H1 (cell line): ENCODE data around the gene CENPP. TPM values are rescaled to one million over a fixed set of nuclear protein-coding genes. Genes with fewer than 3 reads are reported as not detected.

ENCODE experiments used
- CTCF ChIA-PET: fragments of 300-600 bp; sonication (Branson Sonifier 250); formaldehyde crosslinking; loops from one replicate; lab custom pipeline; 2021; ENCODE audit not compliant: partially characterized antibody; lab: Charles Lee
- POLR2A ChIA-PET: fragments of 300-600 bp; sonication (Branson Sonifier 250); formaldehyde crosslinking; loops from one replicate; lab custom pipeline; 2021; ENCODE audit warnings: inconsistent platforms; ENCODE audit not compliant: partially characterized antibody; lab: Charles Lee
- DNase-seq, 2 experiments: peaks; one replicate each; pipeline versions ENCODE4 v3.0.0 to v3.0.0-alpha.2; 2010 to 2022; ENCODE audit warnings: low spot score in 2 of 2, low read depth in 1 of 2, mixed read lengths in 1 of 2
- FAIRE-seq: peaks from 2 replicates; lab custom pipeline; 2011; peaks lifted over from hg19 to GRCh38; lab: Jason Lieb, UNC
- H2AFZ ChIP-seq: 2 replicates; pipeline ENCODE4 v1.8.1; 2012; ENCODE audit warnings: low read length, inconsistent platforms
- H2AK5ac ChIP-seq: 2 replicates; pipeline ENCODE4 v1.6.1; 2013; ENCODE audit warnings: low read depth, low read length
- H2BK120ac ChIP-seq: replicated peaks from 2 replicates; pipeline ENCODE3; 2013; ENCODE audit warnings: low read depth, low read length, inconsistent platforms
- H2BK12ac ChIP-seq: 2 replicates; pipeline ENCODE4 v1.6.1; 2013; ENCODE audit warnings: low read depth, low read length
- H2BK15ac ChIP-seq: 2 replicates; pipeline ENCODE4 v1.6.1; 2013; ENCODE audit warnings: low read length
- H2BK20ac ChIP-seq: 2 replicates; pipeline ENCODE4 v1.6.1; 2013; ENCODE audit warnings: low read length
- H2BK5ac ChIP-seq: 2 replicates; pipeline ENCODE4 v1.6.1; 2013; ENCODE audit warnings: low read depth, low read length
- H3K14ac ChIP-seq: 2 replicates; pipeline ENCODE4 v1.6.1; 2013; ENCODE audit warnings: inconsistent platforms; ENCODE audit not compliant: insufficient read length
- H3K18ac ChIP-seq: 2 replicates; pipeline ENCODE4 v1.6.1; 2013; ENCODE audit warnings: low read length; ENCODE audit errors: extremely low read depth
- H3K23ac ChIP-seq: 2 replicates; pipeline ENCODE4 v1.6.1; 2013; ENCODE audit warnings: inconsistent platforms; ENCODE audit not compliant: insufficient read length
- H3K23me2 ChIP-seq: 2 replicates; pipeline ENCODE4 v1.6.1; 2013; ENCODE audit warnings: low read depth, low read length
- H3K27ac ChIP-seq: 2 replicates; pipeline ENCODE4 v1.6.1; 2011; ENCODE audit warnings: low read depth, low read length, inconsistent platforms
- H3K27me3 ChIP-seq, 4 experiments: replicated peaks in 1 of 4; 1 replicate in 1 of 4; 2 replicates in 3 of 4; pipeline versions ENCODE4 v1.6.1 to v1.8.1; 2011 to 2013; ENCODE audit warnings: low read length in 3 of 4, mild to moderate bottlenecking in 3 of 4, inconsistent platforms in 2 of 4, mixed read lengths in 2 of 4, moderate library complexity in 1 of 4; ENCODE audit not compliant: control insufficient read depth in 3 of 4, insufficient read depth in 3 of 4; ENCODE audit errors: extremely low read depth in 1 of 4
- H3K36me3 ChIP-seq, 4 experiments: 2 replicates each; pipeline versions ENCODE4 v1.6.1 to v1.8.1; 2011 to 2013; ENCODE audit warnings: mild to moderate bottlenecking in 4 of 4, low read length in 3 of 4, moderate library complexity in 2 of 4, control low read depth in 1 of 4, inconsistent platforms in 1 of 4; ENCODE audit not compliant: insufficient read depth in 4 of 4, control insufficient read depth in 2 of 4
- H3K4ac ChIP-seq: replicated peaks from 2 replicates; pipeline ENCODE3; 2013; ENCODE audit warnings: low read length, low read depth, mixed read lengths, inconsistent platforms; ENCODE audit not compliant: insufficient read length
- H3K4me1 ChIP-seq, 4 experiments: replicated peaks in 1 of 4; 1 replicate in 1 of 4; 2 replicates in 3 of 4; pipeline versions ENCODE4 v1.6.1 to v1.8.1; 2011 to 2013; ENCODE audit warnings: low read length in 3 of 4, inconsistent platforms in 2 of 4, mixed read lengths in 1 of 4; ENCODE audit not compliant: insufficient read depth in 4 of 4, control insufficient read depth in 3 of 4
- H3K4me2 ChIP-seq, 2 experiments: 2 replicates each; pipeline versions ENCODE4 v1.6.1 to v1.8.1; 2011 to 2013; ENCODE audit warnings: low read depth in 2 of 2, low read length in 2 of 2, control low read depth in 1 of 2, inconsistent platforms in 1 of 2, mild to moderate bottlenecking in 1 of 2; ENCODE audit not compliant: insufficient read depth in 1 of 2
- H3K4me3 ChIP-seq, 4 experiments: fragments of 200-600, 300-600 bp in 1 of 4; sonication (generic), shearing (Covaris generic), sonication (Bioruptor Twin) in 1 of 4; 2 replicates each; pipeline versions ENCODE4 v1.5.1 to v1.8.1; 2011 to 2016; ENCODE audit warnings: low read length in 4 of 4, low read depth in 3 of 4, control low read depth in 2 of 4, inconsistent platforms in 2 of 4, mild to moderate bottlenecking in 2 of 4, mixed read lengths in 1 of 4, moderate library complexity in 1 of 4; ENCODE audit not compliant: insufficient read depth in 2 of 4; ENCODE audit errors: extremely low read depth in 1 of 4
- H3K56ac ChIP-seq: replicated peaks from 2 replicates; pipeline ENCODE3; 2013; ENCODE audit warnings: low read depth, mild to moderate bottlenecking, mixed read lengths, low read length, inconsistent platforms; ENCODE audit not compliant: insufficient read length
- H3K79me1 ChIP-seq: 2 replicates; pipeline ENCODE4 v1.6.1; 2013; ENCODE audit warnings: low read depth, low read length, control low read depth
- H3K79me2 ChIP-seq, 2 experiments: 2 replicates each; pipeline versions ENCODE4 v1.6.1 to v1.8.1; 2012 to 2013; ENCODE audit warnings: low read length in 2 of 2, mild to moderate bottlenecking in 2 of 2, inconsistent platforms in 1 of 2; ENCODE audit not compliant: insufficient read depth in 2 of 2, control insufficient read depth in 1 of 2
- H3K9ac ChIP-seq, 4 experiments: replicated peaks in 1 of 4; 1 replicate in 1 of 4; 2 replicates in 3 of 4; pipeline versions ENCODE4 v1.6.1 to v1.8.1; 2011 to 2013; ENCODE audit warnings: low read depth in 3 of 4, low read length in 3 of 4, control low read depth in 2 of 4, mild to moderate bottlenecking in 2 of 4, moderate library complexity in 2 of 4, inconsistent platforms in 1 of 4; ENCODE audit errors: extremely low read depth in 1 of 4
- H3K9me3 ChIP-seq, 2 experiments: 2 replicates each; pipeline versions ENCODE4 v1.6.1 to v1.8.1; 2012 to 2013; ENCODE audit warnings: mild to moderate bottlenecking in 2 of 2, moderate library complexity in 2 of 2, control low read depth in 1 of 2, inconsistent platforms in 1 of 2, low read depth in 1 of 2, low read length in 1 of 2, mixed read lengths in 1 of 2; ENCODE audit not compliant: insufficient read depth in 2 of 2
- H4K20me1 ChIP-seq, 2 experiments: replicated peaks in 1 of 2; 2 replicates each; pipeline versions ENCODE3 to v1.8.1; 2011 to 2013; ENCODE audit warnings: inconsistent platforms in 2 of 2, low read length in 2 of 2, mild to moderate bottlenecking in 1 of 2; ENCODE audit not compliant: insufficient read depth in 2 of 2, control insufficient read depth in 1 of 2
- H4K5ac ChIP-seq: 2 replicates; pipeline ENCODE4 v1.6.1; 2013; ENCODE audit warnings: low read length, low read depth, mixed read lengths, inconsistent platforms; ENCODE audit not compliant: insufficient read length
- H4K8ac ChIP-seq: 2 replicates; pipeline ENCODE4 v1.8.0; 2013; ENCODE audit warnings: mild to moderate bottlenecking, moderate library complexity, low read length, inconsistent platforms; ENCODE audit not compliant: insufficient read depth; ENCODE audit errors: extremely low read depth
- H4K91ac ChIP-seq: replicated peaks from 2 replicates; pipeline ENCODE3; 2013; ENCODE audit warnings: low read length, mixed read lengths, inconsistent platforms; ENCODE audit not compliant: insufficient read length
- ASH2L ChIP-seq: fragments of 200-600, 300-600 bp; sonication (generic); IDR thresholded peaks from one replicate; pipeline ENCODE4 v1.7.1; 2017; ENCODE audit warnings: low read length
- BACH1 ChIP-seq: IDR thresholded peaks from 2 replicates; pipeline ENCODE4 v1.6.1; 2012; ENCODE audit warnings: low read length, improper control_type of control experiment
- CBX5 ChIP-seq: fragments of 300-800, 300-1000 bp; sonication (generic); IDR thresholded peaks from 2 replicates; pipeline ENCODE4 v1.7.1; 2016; ENCODE audit warnings: antibody characterized with exemption, low read length, low read depth
- CREB1 ChIP-seq: IDR thresholded peaks from 2 replicates; pipeline ENCODE4 v1.6.1; 2012; ENCODE audit warnings: inconsistent platforms
- EGR1 ChIP-seq: IDR thresholded peaks from 2 replicates; pipeline ENCODE4 v1.6.1; 2011; ENCODE audit warnings: low read depth, low read length, borderline replicate concordance
- GTF2F1 ChIP-seq: IDR thresholded peaks from 2 replicates; pipeline ENCODE4 v1.6.1; 2012; ENCODE audit warnings: low read depth, low read length, improper control_type of control experiment, borderline replicate concordance
- HDAC2 ChIP-seq, 2 experiments: fragments of 300-600 bp in 1 of 2; sonication (generic) in 1 of 2; IDR thresholded peaks; 2 replicates each; pipeline ENCODE4 v1.6.1; 2011 to 2012; ENCODE audit warnings: low read depth in 2 of 2, low read length in 2 of 2, mild to moderate bottlenecking in 2 of 2, moderate library complexity in 2 of 2, borderline replicate concordance in 1 of 2, inconsistent platforms in 1 of 2
- POLR2AphosphoS5 ChIP-seq: IDR thresholded peaks from 2 replicates; pipeline ENCODE4 v1.6.1; 2011; ENCODE audit warnings: low read depth, low read length
- POU5F1 ChIP-seq: IDR thresholded peaks from 2 replicates; pipeline ENCODE4 v1.6.1; 2011; ENCODE audit warnings: low read depth, mild to moderate bottlenecking, low read length, moderate library complexity
- RFX5 ChIP-seq: IDR thresholded peaks from 2 replicates; pipeline ENCODE4 v1.6.1; 2011; ENCODE audit warnings: low read depth, low read length, improper control_type of control experiment, borderline replicate concordance
- SAP30 ChIP-seq: fragments of 300-600 bp; sonication (generic); IDR thresholded peaks from 2 replicates; pipeline ENCODE4 v1.7.1; 2012; ENCODE audit warnings: low read length, moderate library complexity, mild to moderate bottlenecking, inconsistent platforms; ENCODE audit not compliant: insufficient read depth, insufficient replicate concordance
- SIN3A ChIP-seq, 2 experiments: IDR thresholded peaks in 1 of 2; conservative IDR thresholded peaks in 1 of 2; 2 replicates each; pipeline ENCODE4 v1.6.1; 2011 to 2012; ENCODE audit warnings: low read length in 2 of 2, improper control_type of control experiment in 1 of 2, low read depth in 1 of 2, mild to moderate bottlenecking in 1 of 2
- SIX5 ChIP-seq: IDR thresholded peaks from 2 replicates; pipeline ENCODE4 v1.6.1; 2011; ENCODE audit warnings: mild to moderate bottlenecking, low read depth, low read length
- SUZ12 ChIP-seq: fragments of 200-600 bp; sonication (generic); IDR thresholded peaks from 2 replicates; pipeline ENCODE4 v1.6.1; 2012; ENCODE audit warnings: mild to moderate bottlenecking, inconsistent platforms, low read length, moderate library complexity, mixed read lengths
- TBP ChIP-seq: IDR thresholded peaks from 2 replicates; pipeline ENCODE4 v1.6.1; 2011; ENCODE audit warnings: low read depth, low read length, improper control_type of control experiment
- YY1 ChIP-seq: IDR thresholded peaks from 2 replicates; pipeline ENCODE4 v1.6.1; 2011; ENCODE audit warnings: low read depth, mild to moderate bottlenecking, low read length
- ZNF274 ChIP-seq: IDR thresholded peaks from 2 replicates; pipeline ENCODE4 v1.7.0; 2012; ENCODE audit warnings: low read length, borderline replicate concordance; ENCODE audit errors: extremely low read depth
- polyA plus RNA-seq, 7 experiments: library from polyadenylated mRNA; depleted of rRNA in 3 of 7; stranded (reverse) in 5 of 7; unstranded in 2 of 7; fragments of >200 nt in 5 of 7; fragments of 200-250 nt in 2 of 7; gene quantifications; 1 replicate in 5 of 7; 2 replicates in 1 of 7; 4 replicates in 1 of 7; pipeline versions ENCODE4 v1.2.1 to v1.2.3, GENCODE V29; 2011 to 2013; ENCODE audit warnings: missing spikeins in 2 of 7, mixed read lengths in 2 of 7
- total RNA-seq: library from RNA; stranded (reverse); fragmentation: NEBNext Ultra II Directional; extraction: Animal tissue kit (Norgen Biotek cat#: 25700); gene quantifications from 2 replicates; pipeline ENCODE4 v1.2.1, GENCODE V29; 2021

Gene CENPP
- total and polyA plus RNA-seq, 2 of the 8 experiments (the other 6 are each of a cell fraction or from before 2014, with no cell fraction given), result 2.7 to 10.8 TPM

DNA sequence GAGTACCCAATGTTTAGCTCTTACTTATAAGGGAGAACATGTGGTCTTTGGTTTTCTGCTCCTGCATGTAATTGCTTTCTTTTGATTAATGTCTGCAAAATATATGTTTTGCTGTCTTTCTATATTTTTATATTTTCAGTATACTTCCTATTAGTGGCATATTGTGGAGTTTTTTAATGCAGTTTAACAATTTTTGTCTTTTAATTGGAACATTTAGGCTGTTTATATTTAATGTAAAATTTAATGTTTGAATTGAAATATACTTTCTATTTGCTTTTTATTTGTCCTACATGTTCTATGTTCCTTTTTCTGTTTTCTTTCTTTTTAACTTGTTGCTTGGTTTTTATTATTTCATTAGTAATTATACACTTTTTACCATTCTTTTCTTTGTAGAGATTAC is 205.1 kb downstream of the CENPP start:
- ChIA-PET CTCF (no interaction called here), POLR2A (no interaction called here)
- H3K23ac ChIP-seq, result no peak overlapping the region
- no peak overlapping the region for H2BK20ac ChIP-seq
- no peak overlapping the region for H3K14ac ChIP-seq
- no peak overlapping the region for H3K9ac ChIP-seq
- no peak overlapping the region for H3K4me3 ChIP-seq
- no peak overlapping the region for H4K5ac ChIP-seq
- no peaks in the 10 kb centered on the region for H3K36me3 ChIP-seq
- no peaks in the 10 kb centered on the region for H3K79me2 ChIP-seq
- H4K20me1 ChIP-seq, result no peaks in the 10 kb centered on the region
- no peak overlapping the region for H2BK120ac ChIP-seq
- no peak for FAIRE-seq
- H2AFZ ChIP-seq, result no peak overlapping the region
- H3K18ac ChIP-seq, result no peak overlapping the region
- no peak overlapping the region for H2BK12ac ChIP-seq
- no peak overlapping the region for H4K8ac ChIP-seq
- H2AK5ac ChIP-seq, result no peak overlapping the region
- H3K27ac ChIP-seq, result no peak overlapping the region
- H3K79me1 ChIP-seq, result no peaks in the 10 kb centered on the region
- H3K27me3 ChIP-seq, result no peaks in the 10 kb centered on the region
- H3K4me1 ChIP-seq, result no peaks in the 10 kb centered on the region
- no peak overlapping the region for H2BK5ac ChIP-seq
- H3K4me2 ChIP-seq, result no peak overlapping the region
- H3K9me3 ChIP-seq, result no peaks in the 10 kb centered on the region
- no peak overlapping the region for H3K56ac ChIP-seq
- no peak overlapping the region for H2BK15ac ChIP-seq
- no peak for DNase-seq
- no peak overlapping the region for H3K4ac ChIP-seq
- no peaks in the 10 kb centered on the region for H3K23me2 ChIP-seq
- no peak overlapping the region for H4K91ac ChIP-seq
- TF ChIP-seq RFX5, result no peak
- no peak for TF ChIP-seq ASH2L
- no peak for TF ChIP-seq POLR2AphosphoS5
- TF ChIP-seq SIN3A (conservative IDR thresholded peaks at IDR 0.05 in 1 of 2, IDR thresholded peaks at IDR 0.05 in 1 of 2; ENCODE audit: low read depth in 1 of 2, low read length in 2 of 2), result no peak
- no peak for TF ChIP-seq GTF2F1
- no peak for TF ChIP-seq YY1
- TF ChIP-seq SIX5, result no peak
- TF ChIP-seq CREB1, result no peak
- TF ChIP-seq POU5F1, result no peak
- TF ChIP-seq BACH1, result no peak
- no peak for TF ChIP-seq SUZ12
- no peak for TF ChIP-seq SAP30
- no peak for TF ChIP-seq HDAC2 (IDR thresholded peaks at IDR 0.05; ENCODE audit: borderline replicate concordance in 1 of 2, low read depth in 2 of 2, low read length in 2 of 2)
- no peak for TF ChIP-seq TBP
- TF ChIP-seq ZNF274, result no peak
- TF ChIP-seq EGR1, result no peak
- TF ChIP-seq CBX5, result no peak
